Loucy (cell line): Measurements from ENCODE around the gene POLQ.

Experiments
- EZH2phosphoT487 ChIP-seq: fragments of 200-600 bp; IDR thresholded peaks from 2 replicates; pipeline ENCODE4 v1.6.1; 2018; ENCODE audit warnings: antibody characterized with exemption, mild to moderate bottlenecking, moderate library complexity, borderline replicate concordance
- TF ChIP-seq, protein P1 (sequence below): fragments of 200-600 bp; sonication (generic); conservative IDR thresholded peaks from 2 replicates; pipeline ENCODE4 v1.5.1; 2014; ENCODE audit warnings: mild to moderate bottlenecking, antibody characterized with exemption, low read length

DNA sequence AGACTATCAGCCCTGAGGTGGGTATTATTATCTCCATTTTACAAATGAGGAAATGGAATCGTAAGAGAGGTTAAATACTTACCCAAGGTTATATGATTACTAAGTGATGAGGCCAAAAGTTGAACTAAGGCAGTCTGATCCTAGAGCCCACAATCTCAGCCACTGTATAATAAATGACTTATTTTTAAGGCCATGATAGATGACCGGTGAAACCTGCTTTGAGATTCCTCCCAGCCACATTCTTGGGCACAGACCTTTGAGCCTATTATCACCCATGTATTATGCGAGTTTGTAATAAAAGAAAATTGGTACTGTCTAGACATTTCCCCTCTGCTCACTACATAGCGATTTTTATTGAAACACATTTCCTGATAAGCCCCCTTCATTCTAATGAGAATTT is 37.4 kb downstream of the POLQ start:
- TF ChIP-seq, protein P1, sequence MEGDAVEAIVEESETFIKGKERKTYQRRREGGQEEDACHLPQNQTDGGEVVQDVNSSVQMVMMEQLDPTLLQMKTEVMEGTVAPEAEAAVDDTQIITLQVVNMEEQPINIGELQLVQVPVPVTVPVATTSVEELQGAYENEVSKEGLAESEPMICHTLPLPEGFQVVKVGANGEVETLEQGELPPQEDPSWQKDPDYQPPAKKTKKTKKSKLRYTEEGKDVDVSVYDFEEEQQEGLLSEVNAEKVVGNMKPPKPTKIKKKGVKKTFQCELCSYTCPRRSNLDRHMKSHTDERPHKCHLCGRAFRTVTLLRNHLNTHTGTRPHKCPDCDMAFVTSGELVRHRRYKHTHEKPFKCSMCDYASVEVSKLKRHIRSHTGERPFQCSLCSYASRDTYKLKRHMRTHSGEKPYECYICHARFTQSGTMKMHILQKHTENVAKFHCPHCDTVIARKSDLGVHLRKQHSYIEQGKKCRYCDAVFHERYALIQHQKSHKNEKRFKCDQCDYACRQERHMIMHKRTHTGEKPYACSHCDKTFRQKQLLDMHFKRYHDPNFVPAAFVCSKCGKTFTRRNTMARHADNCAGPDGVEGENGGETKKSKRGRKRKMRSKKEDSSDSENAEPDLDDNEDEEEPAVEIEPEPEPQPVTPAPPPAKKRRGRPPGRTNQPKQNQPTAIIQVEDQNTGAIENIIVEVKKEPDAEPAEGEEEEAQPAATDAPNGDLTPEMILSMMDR: no peak
- TF ChIP-seq EZH2phosphoT487: no peak
